ENCODE results near the gene PRKCE.
"Not testable (repeated sequence)": the region's sequence is repeated elsewhere in the genome, so short reads cannot be mapped to it uniquely, and the experiment has no call there.

Gene PRKCE

GRCh38 chr2:45664635-45665261 lies 13.3 kb downstream of the PRKCE start:
- no peak for DNase-seq

- DNase-seq: no peak
Observed at GRCh38 chr2:45668509-45668908, 17.0 kb downstream of the PRKCE start.

- peak in 8 of 56 donors; percentile 5 to 58 (median 24) for DNase-seq
Observed at GRCh38 chr2:45669032-45669486, 17.6 kb downstream of the PRKCE start.

GRCh38 chr2:45670646-45671045 lies 19.2 kb downstream of the PRKCE start:
- no peak for DNase-seq

GRCh38 chr2:45672138-45672537 lies 20.7 kb downstream of the PRKCE start:
- DNase-seq: no peak

- DNase-seq: no peak
Observed at GRCh38 chr2:45674035-45674816, 22.8 kb downstream of the PRKCE start.

GRCh38 chr2:45675263-45675812 lies 23.9 kb downstream of the PRKCE start:
- no peak for DNase-seq

GRCh38 chr2:45676088-45676487 lies 24.6 kb downstream of the PRKCE start:
- DNase-seq: no peak

GRCh38 chr2:45678791-45679348 lies 27.4 kb downstream of the PRKCE start:
- no peak for DNase-seq

GRCh38 chr2:45680351-45680967 lies 29.0 kb downstream of the PRKCE start:
- no peak for DNase-seq

- no peak for DNase-seq
Observed at GRCh38 chr2:45681675-45682074, 30.2 kb downstream of the PRKCE start.

- DNase-seq: no peak
Observed at GRCh38 chr2:45683292-45683691, 31.8 kb downstream of the PRKCE start.

- no peak for DNase-seq
Observed at GRCh38 chr2:45684756-45685155, 33.3 kb downstream of the PRKCE start.

GRCh38 chr2:45685260-45685659 lies 33.8 kb downstream of the PRKCE start:
- no peak for DNase-seq

GRCh38 chr2:45687964-45688363 lies 36.5 kb downstream of the PRKCE start:
- no peak for DNase-seq

- no peak for DNase-seq
Observed at GRCh38 chr2:45688479-45689298, 37.2 kb downstream of the PRKCE start.

- peak in 2 of 56 donors; percentile 7 to 17 for DNase-seq
Observed at GRCh38 chr2:45690231-45690630, 38.8 kb downstream of the PRKCE start.

- no peak for DNase-seq
Observed at GRCh38 chr2:45691171-45691999, 39.9 kb downstream of the PRKCE start.

GRCh38 chr2:45692566-45692965 lies 41.1 kb downstream of the PRKCE start:
- no peak for DNase-seq

- not testable (repeated sequence) for DNase-seq
Observed at GRCh38 chr2:45695480-45696007, 44.1 kb downstream of the PRKCE start.
